Fibroblast of lung (primary cell): ENCODE data around the gene LTBP1. TPM values are rescaled to one million over a fixed set of nuclear protein-coding genes. Genes with fewer than 3 reads are reported as not detected.

ENCODE experiments used
- DNase-seq, 2 donors: peaks; one replicate each; pipeline versions ENCODE4 v3.0.0 to v3.0.0-alpha.2; 2010; ENCODE audit warnings: low read depth in 2 of 2
- H2AFZ ChIP-seq: 2 replicates; pipeline ENCODE4 v1.5.1; 2012; ENCODE audit warnings: low read length, control low read depth, inconsistent platforms
- H3K27ac ChIP-seq: 2 replicates; pipeline ENCODE4 v1.5.1; 2011; ENCODE audit warnings: low read length, control low read depth; ENCODE audit not compliant: insufficient read depth
- H3K27me3 ChIP-seq: 2 replicates; pipeline ENCODE4 v1.5.1; 2011; ENCODE audit warnings: mild to moderate bottlenecking, low read length; ENCODE audit not compliant: control insufficient read depth, insufficient read depth
- H3K36me3 ChIP-seq: 2 replicates; pipeline ENCODE4 v1.5.1; 2011; ENCODE audit warnings: low read length; ENCODE audit not compliant: control insufficient read depth, insufficient read depth
- H3K4me1 ChIP-seq: 2 replicates; pipeline ENCODE4 v1.5.1; 2011; ENCODE audit warnings: low read length; ENCODE audit not compliant: control insufficient read depth, insufficient read depth; ENCODE audit errors: extremely low read depth
- H3K4me2 ChIP-seq: 2 replicates; pipeline ENCODE4 v1.5.1; 2011; ENCODE audit warnings: low read length, control low read depth; ENCODE audit not compliant: insufficient read depth; ENCODE audit errors: extremely low read depth
- H3K4me3 ChIP-seq, 4 experiments: fragments of 200-600 bp in 1 of 4; sonication (generic) in 1 of 4; replicated peaks in 1 of 4; 2 replicates each; pipeline ENCODE4 v1.5.1; 2011 to 2016; ENCODE audit warnings: low read length in 4 of 4, low read depth in 3 of 4, mild to moderate bottlenecking in 3 of 4, control low read depth in 2 of 4, inconsistent platforms in 1 of 4, mixed read lengths in 1 of 4; ENCODE audit not compliant: insufficient read depth in 1 of 4; ENCODE audit errors: control extremely low read depth in 1 of 4
- H3K79me2 ChIP-seq: 2 replicates; pipeline ENCODE4 v1.5.1; 2012; ENCODE audit warnings: mild to moderate bottlenecking, low read length, inconsistent platforms; ENCODE audit not compliant: control insufficient read depth, insufficient read depth
- H3K9ac ChIP-seq: 2 replicates; pipeline ENCODE4 v1.5.1; 2011; ENCODE audit warnings: mild to moderate bottlenecking, low read length, control low read depth; ENCODE audit not compliant: insufficient read depth
- H3K9me3 ChIP-seq: 2 replicates; pipeline ENCODE4 v1.5.1; 2012; ENCODE audit warnings: low read depth, low read length; ENCODE audit not compliant: control insufficient read depth, insufficient read depth
- H4K20me1 ChIP-seq: 2 replicates; pipeline ENCODE4 v1.5.1; 2011; ENCODE audit warnings: low read length; ENCODE audit not compliant: control insufficient read depth, insufficient read depth; ENCODE audit errors: extremely low read depth
- EZH2 ChIP-seq: IDR thresholded peaks from 2 replicates; pipeline ENCODE4 v1.5.1; 2012; ENCODE audit warnings: low read length, control low read depth, mild to moderate bottlenecking; ENCODE audit errors: missing control alignments
- polyA plus RNA-seq, 2 donors: library from polyadenylated mRNA; depleted of rRNA in 1 of 2; stranded (reverse) in 1 of 2; unstranded in 1 of 2; fragments of >200 nt; gene quantifications; 2 replicates each; pipeline ENCODE4 v1.2.1, GENCODE V29; 2011 to 2012; ENCODE audit warnings: missing spikeins in 1 of 2
- total RNA-seq: library from RNA; depleted of rRNA; stranded (reverse); fragments of >200 nt; gene quantifications from 2 replicates; pipeline ENCODE4 v1.2.1, GENCODE V29; 2014
- TF ChIP-seq, protein P1 (sequence below), 2 donors: IDR thresholded peaks in 1 of 2; conservative IDR thresholded peaks in 1 of 2; 1 replicate in 1 of 2; 2 replicates in 1 of 2; pipeline ENCODE4 v1.5.1; 2011 to 2012; ENCODE audit warnings: low read length in 2 of 2, control low read depth in 1 of 2, inconsistent platforms in 1 of 2, low read depth in 1 of 2, mild to moderate bottlenecking in 1 of 2

LTBP1 gene
- total and polyA plus RNA-seq, 2 donors (not counting 1 experiment from before 2014, with no cell fraction given), result 254 to 324 TPM

DNA sequence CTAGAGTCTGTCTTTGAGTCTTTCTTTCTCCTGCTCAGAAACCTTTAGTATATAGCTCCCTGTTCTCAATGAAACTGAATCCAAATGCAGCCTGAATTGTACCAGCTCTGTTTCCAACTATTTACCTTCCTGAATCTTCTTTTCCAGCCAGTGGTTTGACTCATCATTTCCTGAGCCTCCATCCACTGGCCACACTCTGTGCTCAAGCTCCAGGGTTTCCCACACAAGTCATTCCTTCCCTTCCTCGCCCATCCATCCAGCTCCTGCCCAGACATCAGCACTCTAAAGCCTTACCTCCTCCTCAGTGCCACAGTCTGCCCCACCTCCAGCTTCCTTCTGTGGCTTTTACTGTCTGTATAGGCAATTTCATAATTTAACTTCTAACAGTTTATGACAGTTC lies 296.1 kb downstream of the LTBP1 start:
- Histone ChIP-seq H3K9me3 (no peaks in the 10 kb centered on the region), H3K4me3 (no peak overlapping the region), H4K20me1 (no peaks in the 10 kb centered on the region), H3K4me2 (no peak overlapping the region), H3K27me3 (no peaks in the 10 kb centered on the region), H3K9ac (no peak overlapping the region), H3K36me3 (no peaks in the 10 kb centered on the region), H3K27ac (peak overlapping the region; percentile 13), H3K79me2 (peaks cover 1% of the 10 kb centered on the region), H2AFZ (no peak overlapping the region), H3K4me1 (peaks cover 9% of the 10 kb centered on the region)
- TF ChIP-seq EZH2, result no peak
- TF ChIP-seq, protein P1, sequence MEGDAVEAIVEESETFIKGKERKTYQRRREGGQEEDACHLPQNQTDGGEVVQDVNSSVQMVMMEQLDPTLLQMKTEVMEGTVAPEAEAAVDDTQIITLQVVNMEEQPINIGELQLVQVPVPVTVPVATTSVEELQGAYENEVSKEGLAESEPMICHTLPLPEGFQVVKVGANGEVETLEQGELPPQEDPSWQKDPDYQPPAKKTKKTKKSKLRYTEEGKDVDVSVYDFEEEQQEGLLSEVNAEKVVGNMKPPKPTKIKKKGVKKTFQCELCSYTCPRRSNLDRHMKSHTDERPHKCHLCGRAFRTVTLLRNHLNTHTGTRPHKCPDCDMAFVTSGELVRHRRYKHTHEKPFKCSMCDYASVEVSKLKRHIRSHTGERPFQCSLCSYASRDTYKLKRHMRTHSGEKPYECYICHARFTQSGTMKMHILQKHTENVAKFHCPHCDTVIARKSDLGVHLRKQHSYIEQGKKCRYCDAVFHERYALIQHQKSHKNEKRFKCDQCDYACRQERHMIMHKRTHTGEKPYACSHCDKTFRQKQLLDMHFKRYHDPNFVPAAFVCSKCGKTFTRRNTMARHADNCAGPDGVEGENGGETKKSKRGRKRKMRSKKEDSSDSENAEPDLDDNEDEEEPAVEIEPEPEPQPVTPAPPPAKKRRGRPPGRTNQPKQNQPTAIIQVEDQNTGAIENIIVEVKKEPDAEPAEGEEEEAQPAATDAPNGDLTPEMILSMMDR (conservative IDR thresholded peaks at IDR 0.05 in 1 of 2, IDR thresholded peaks at IDR 0.05 in 1 of 2; ENCODE audit: low read depth in 1 of 2, low read length in 2 of 2), result no peak
- DNase-seq, result peak in 1 of 2 donors; percentile 93

GRCh38 chr2:33246432-33246831 lies 299.7 kb downstream of the LTBP1 start:
- no peak overlapping the region for H3K27ac ChIP-seq

GRCh38 chr2:33247365-33247764 lies 300.6 kb downstream of the LTBP1 start:
- TF ChIP-seq, protein P1 (conservative IDR thresholded peaks at IDR 0.05 in 1 of 2, IDR thresholded peaks at IDR 0.05 in 1 of 2; ENCODE audit: low read depth in 1 of 2, low read length in 2 of 2), result no peak
- TF ChIP-seq EZH2, result no peak
- Histone ChIP-seq H3K36me3 (no peaks in the 10 kb centered on the region), H3K4me1 (peaks cover 6% of the 10 kb centered on the region), H4K20me1 (no peaks in the 10 kb centered on the region), H3K9ac (no peak overlapping the region), H3K9me3 (no peaks in the 10 kb centered on the region), H3K79me2 (no peaks in the 10 kb centered on the region), H3K27me3 (no peaks in the 10 kb centered on the region), H2AFZ (no peak overlapping the region), H3K4me2 (no peak overlapping the region), H3K4me3 (no peak overlapping the region), H3K27ac (no peak overlapping the region)
- peak in 1 of 2 donors; percentile 69 for DNase-seq

More at GRCh38 chr2:33246432-33246831, 299.7 kb downstream of the LTBP1 start:
- H3K9me3 ChIP-seq, result no peaks in the 10 kb centered on the region
- H3K27me3 ChIP-seq, result no peaks in the 10 kb centered on the region
- no peak for DNase-seq
- H3K4me3 ChIP-seq, result no peak overlapping the region
- no peaks in the 10 kb centered on the region for H3K36me3 ChIP-seq
- no peaks in the 10 kb centered on the region for H3K79me2 ChIP-seq
- no peak overlapping the region for H2AFZ ChIP-seq
- H4K20me1 ChIP-seq, result no peaks in the 10 kb centered on the region
- TF ChIP-seq EZH2, result no peak
- TF ChIP-seq, protein P1 (conservative IDR thresholded peaks at IDR 0.05 in 1 of 2, IDR thresholded peaks at IDR 0.05 in 1 of 2; ENCODE audit: low read depth in 1 of 2, low read length in 2 of 2), result no peak
- peaks cover 6% of the 10 kb centered on the region for H3K4me1 ChIP-seq
- no peak overlapping the region for H3K4me2 ChIP-seq
- no peak overlapping the region for H3K9ac ChIP-seq
